HK-2 (cell line): ENCODE results near the gene TRPV3.
"Not testable (repeated sequence)": the region's sequence is repeated elsewhere in the genome, so short reads cannot be mapped to it uniquely, and the experiment has no call there.

Source experiments
- DNase-seq: peaks from one replicate; pipeline ENCODE4 v3.0.0-alpha.2; 2018; ENCODE audit not compliant: unreplicated experiment

Gene TRPV3

DNA sequence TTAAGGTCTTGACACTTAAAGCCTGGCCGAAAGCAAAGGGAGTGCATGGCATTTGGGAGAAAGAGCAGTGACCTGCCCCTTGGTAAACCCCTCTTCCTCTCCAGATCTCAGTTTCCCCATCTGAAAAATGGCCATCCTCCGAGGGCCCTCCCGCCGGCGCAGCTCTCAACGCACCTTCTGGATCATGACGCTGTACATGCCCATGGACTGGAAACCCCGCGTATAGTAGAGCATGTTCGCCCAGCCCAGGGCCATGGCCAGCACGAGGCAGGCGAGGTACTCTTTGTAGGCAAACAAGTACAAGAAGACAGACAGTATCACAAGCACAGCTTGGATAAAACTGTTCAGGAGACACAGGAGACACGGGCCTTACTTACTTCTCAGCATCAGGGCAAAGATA lies 33.6 kb downstream of the TRPV3 start:
- DNase-seq, result no peak

DNA sequence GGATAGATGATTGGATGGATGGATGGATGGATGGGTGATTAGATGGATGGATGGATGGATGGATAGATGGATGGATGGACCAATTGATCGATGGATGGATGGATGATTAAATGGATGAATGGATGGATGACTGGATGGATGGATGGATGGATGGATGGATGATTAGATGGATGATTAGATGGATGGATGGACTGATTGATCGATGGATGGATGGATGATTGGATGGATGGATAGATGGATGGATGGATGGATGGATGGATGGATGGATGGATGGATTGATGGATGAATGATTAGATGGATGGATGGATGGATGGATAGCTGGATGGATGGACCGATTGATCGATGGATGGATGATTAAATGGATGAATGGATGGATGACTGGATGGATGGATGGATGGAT lies 38.1 kb downstream of the TRPV3 start:
- DNase-seq, result not testable (repeated sequence)

DNA sequence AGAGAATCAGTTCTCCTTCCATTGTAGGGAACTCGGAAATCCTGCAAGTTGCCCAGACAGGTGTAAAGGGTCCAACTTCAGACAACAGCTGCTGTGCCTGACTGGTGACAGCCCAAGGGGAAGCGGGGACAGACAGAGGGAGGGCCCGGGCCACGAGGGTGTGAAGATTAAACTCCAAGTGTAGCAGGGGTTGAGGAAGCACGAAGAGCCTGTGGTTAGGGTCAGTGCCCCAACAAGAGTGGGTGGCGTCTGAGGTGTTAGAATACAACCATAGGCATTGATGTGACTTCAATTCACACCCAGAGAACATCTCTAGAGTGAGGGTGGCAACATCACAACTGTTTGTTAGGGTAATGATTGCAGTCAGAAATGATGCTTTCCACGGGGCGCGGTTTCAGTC lies 42.7 kb downstream of the TRPV3 start:
- DNase-seq, result no peak

DNA sequence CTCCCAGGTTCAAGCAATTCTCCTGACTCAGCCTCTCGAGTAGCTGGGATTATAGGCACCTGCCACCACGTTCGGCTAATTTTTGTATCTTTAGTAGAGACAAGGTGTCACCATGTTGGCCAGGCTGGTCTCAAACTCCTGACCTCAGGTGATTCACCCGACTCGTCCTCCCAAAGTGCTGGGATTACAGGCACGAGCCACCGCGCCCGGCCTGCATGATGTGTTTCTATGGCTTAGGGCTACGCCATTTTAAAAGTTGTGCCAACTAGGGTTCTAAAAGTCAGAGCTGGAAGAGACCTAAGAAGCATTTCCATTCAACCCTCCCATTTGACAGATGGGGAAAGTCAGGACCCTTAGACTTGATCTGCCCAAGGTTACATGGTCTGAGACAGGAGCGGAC lies 43.4 kb downstream of the TRPV3 start:
- not testable (repeated sequence) for DNase-seq

GRCh38 chr17:3513305-3514035 lies 44.1 kb downstream of the TRPV3 start:
- no peak for DNase-seq

DNA sequence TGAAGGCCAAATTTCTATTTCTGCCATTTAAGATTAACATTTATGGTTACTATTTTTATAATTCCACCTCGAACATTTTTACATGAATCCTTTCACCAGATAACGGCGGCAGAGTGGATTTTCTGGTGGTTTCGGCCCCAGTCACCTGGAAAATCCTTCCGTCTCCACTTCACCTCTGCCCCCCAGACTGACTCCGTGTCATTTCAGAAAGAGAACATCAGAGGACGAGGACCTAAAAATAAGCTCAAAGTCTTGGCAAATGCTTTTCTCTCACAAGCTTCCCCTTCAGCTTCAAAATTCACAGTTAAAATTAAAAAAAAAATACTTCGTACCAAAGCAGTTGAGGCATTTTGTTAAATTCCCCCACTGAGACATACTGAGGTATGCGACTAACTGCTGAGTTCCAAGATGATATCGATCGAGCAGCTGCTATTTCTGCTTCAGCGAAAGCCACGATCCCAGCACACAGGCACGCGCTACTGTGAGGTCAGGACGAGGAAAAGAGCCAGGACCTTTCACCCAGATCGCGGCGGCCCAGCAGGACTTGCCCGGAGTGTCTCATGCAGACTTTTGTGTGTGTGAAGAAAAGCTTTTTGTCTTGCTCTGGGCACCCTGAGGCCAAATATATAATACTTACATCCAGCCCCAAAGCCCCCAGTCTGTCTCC lies 45.0 kb downstream of the TRPV3 start:
- DNase-seq, result no peak

DNA sequence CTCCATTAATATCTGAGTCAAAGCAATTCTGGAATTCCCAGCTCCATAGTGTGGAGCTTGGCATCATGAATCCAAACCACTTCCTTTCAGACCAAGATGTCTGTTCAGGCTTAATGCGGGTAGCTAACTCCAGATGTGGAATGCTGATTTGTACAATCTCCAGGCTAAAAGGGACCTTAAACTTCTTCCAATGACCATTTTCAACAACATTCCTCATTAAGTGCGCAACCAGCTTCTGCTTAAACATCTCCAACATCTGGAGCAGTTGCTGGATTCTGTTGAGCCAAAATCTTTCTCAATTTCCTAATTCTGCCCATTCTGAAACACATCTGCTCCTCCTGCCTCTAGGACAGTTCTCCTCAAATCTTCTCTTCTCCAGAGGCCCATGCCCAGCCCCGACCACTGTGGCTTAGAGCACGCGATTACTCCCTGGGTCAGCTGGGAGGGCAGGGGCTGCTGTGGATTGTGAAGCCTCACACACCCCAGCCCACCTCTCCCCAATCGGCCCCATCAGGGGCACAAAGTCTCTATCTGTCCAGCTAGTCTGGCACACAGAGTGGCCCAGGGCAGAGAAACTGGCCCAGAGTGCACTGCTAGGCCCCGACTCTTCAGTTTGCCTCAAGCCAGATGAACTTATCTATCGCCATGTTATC lies 45.6 kb downstream of the TRPV3 start:
- no peak for DNase-seq

- no peak for DNase-seq
Observed at GRCh38 chr17:3510090-3510489, 47.5 kb downstream of the TRPV3 start.

DNA sequence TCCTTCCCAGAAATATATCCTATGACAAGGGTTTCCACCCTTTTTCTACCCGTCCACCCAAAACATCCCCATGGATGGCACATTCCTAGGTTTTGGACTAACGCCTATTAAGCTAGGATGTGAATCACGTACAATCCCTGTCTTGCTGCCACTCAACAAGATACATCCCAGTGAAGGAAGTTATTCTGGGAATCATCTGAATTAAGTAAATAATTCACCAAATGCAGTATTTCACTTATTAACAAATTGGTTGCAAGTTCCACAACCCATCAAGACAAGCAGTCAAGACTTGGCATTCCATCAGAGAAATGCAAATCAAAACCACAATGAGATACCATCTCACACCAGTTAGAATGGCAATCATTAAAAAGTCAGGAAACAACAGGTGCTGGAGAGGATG lies 49.7 kb downstream of the TRPV3 start:
- no peak for DNase-seq

- no peak for DNase-seq
Observed at GRCh38 chr17:3507071-3507470, 50.5 kb downstream of the TRPV3 start.

DNA sequence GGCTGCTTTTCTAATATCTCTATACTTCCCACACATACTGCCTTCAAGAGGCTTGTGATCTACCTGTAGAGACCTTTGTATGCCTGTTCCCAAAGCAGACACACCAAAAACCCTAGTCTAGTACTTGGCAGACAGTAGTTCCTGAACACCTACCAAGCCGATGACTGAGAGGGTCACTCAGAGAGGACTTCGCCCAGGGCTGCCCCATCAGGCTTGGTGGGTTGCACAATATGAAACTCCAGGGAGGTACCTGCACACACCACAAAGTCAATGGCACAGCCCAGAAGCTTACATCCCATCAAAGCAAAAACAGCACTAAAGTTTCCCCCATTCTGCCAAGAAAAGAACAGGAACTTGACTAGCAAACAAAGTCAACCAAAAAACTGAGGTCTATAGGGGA lies 51.6 kb downstream of the TRPV3 start:
- DNase-seq, result no peak

- no peak for DNase-seq
Observed at GRCh38 chr17:3505008-3505407, 52.6 kb downstream of the TRPV3 start.

GRCh38 chr17:3503285-3503684 lies 54.3 kb downstream of the TRPV3 start:
- no peak for DNase-seq

DNA sequence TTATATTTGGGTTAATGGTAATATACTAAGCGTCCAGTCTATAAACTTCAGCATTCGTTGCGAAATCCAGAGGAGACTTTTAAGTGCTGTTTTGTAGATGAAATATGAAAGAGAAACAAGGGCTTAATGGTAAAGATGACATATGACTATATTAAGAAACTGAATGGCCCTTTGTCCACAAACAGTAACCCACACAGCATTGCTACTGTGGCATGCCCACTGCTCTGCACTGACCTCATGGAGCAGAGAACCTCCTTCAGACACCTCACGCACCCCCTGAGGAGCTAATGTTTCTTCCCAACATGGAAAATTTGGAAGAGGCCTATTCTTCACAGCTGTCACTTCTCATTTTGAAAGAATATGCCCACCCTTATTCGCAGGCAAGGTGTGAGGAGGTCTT lies 55.1 kb downstream of the TRPV3 start:
- no peak for DNase-seq

GRCh38 chr17:3501344-3501743 lies 56.3 kb downstream of the TRPV3 start:
- no peak for DNase-seq

- DNase-seq, result no peak
Observed at GRCh38 chr17:3497101-3497500, 60.5 kb downstream of the TRPV3 start.

DNA sequence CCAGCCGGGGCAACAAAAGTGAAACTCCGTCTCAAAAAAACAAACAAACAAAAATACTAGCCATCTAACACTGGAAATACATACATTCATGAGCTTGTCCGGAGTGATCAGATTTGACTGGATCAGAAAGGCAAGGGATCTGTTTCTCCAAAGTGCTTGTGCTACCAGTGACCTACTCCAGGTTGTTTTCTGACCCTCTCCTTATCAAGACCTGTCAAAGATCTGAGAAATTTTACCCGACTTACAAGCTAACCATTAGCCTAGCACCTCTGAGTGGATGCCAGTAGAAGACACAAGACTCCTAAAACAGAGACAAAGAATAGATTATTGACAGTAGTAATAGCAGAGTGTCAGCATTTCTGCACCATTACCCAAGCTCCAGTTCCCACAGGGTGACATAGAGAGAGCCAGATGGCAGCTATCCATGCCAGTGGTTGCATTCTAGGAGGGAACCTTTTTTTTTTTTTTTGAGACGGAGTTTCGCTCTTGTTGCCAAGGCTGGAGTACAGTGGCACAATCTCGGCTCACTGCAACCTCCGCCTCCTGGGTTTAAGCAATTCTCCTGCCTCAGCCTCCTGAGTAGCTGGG lies 72.0 kb downstream of the TRPV3 start:
- no peak for DNase-seq

DNA sequence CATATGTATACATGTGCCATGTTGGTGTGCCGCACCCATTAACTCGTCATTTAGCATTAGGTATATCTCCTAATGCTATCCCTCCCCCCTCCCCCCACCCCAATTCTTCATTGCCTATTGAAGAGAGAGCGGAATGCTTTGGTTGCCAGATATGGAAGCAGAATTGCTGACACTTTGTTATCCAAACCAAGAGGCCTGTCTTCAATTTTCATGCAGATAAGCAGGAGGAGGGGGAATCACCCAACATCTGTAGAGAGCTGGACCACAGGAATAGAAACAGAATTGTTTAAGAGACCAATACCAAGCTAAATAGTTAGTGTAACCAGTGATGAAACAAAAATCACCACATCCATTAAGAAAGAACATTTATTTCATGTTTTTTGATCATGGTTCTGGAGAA lies 74.8 kb downstream of the TRPV3 start:
- no peak for DNase-seq

DNA sequence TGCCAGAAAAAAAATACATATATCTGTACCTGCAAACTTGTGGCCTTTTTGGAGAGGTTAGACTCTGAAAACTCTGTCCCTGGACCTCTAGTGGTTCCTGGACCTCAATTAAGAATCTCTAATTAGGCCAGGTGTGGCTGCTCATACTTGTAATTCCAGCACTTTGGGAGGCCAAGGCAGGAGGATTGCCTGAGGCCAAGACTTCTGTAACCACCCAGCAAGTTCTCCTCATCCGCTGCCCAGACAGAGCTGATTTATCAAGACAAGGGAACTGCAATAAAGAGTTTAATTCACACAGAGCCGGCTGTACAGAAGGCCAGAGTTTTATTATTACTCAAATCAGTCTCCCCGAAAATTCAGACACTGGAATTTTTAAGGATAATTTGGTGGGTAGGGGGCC lies 77.6 kb downstream of the TRPV3 start:
- no peak for DNase-seq

- no peak for DNase-seq
Observed at GRCh38 chr17:3475812-3476610, 81.6 kb downstream of the TRPV3 start, which contains the start of gene ASPA. TSS of gene ASPA (plus strand) at chr17:3475997. CDS start at chr17:3476160, 163 bp downstream.

DNA sequence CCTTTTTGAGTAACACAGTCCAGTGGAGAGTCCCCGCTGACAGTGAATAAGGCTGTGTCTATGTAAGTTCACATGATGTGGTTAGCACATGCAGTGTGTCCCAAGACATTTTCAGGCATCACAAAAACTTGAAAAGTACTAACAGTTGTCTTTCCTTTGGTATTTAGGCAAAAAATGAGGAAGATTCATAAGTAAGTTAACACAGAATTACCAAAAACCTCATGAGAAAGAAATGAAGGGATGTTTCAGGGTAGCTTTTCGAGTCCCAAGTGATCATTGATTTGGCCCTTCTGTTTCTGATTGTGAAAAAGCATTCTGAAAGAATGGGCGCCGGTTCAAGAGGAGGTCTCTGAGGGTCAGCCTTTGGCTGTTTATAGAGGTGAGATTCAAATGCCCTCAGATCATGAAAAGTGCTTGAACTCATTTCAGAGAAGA lies 82.3 kb downstream of the TRPV3 start:
- DNase-seq, result no peak

- no peak for DNase-seq
Observed at GRCh38 chr17:3474212-3474611, 83.4 kb downstream of the TRPV3 start.
